ENCODE results near the gene NSUN6.

- no peak for TF ChIP-seq POLR2A (IDR thresholded peaks at IDR 0.05; ENCODE audit: low read length)
- TF ChIP-seq GATA1 (IDR thresholded peaks at IDR 0.05; ENCODE audit: low read depth, low read length), result no peak
Observed at GRCh38 chr10:18514537-18514936, 136.8 kb downstream of the NSUN6 start.

Data from erythroblast (primary cell).